OCI-LY7 (cell line): ENCODE data around the gene MEF2D. TPM values are rescaled to one million over a fixed set of nuclear protein-coding genes. Genes with fewer than 3 reads are reported as not detected.

Source experiments
- BruUV-seq: library from RNA; stranded (reverse); fragments of 400-500 nt; replicated peaks from 2 replicates; lab custom pipeline; 2021; lab: Mats Ljungman, UMichigan
- CTCF ChIA-PET: fragments of 300-600 bp; sonication (Branson Sonifier 250); formaldehyde crosslinking; loops from one replicate; lab custom pipeline; 2022; ENCODE audit warnings: antibody characterized with exemption; ENCODE audit not compliant: unreplicated experiment; lab: Charles Lee
- POLR2A ChIA-PET: fragments of 300-600 bp; sonication (Branson Sonifier 250); formaldehyde crosslinking; loops from one replicate; lab custom pipeline; 2022; ENCODE audit warnings: antibody characterized with exemption; lab: Charles Lee
- DNase-seq: peaks from one replicate; pipeline ENCODE4 v3.0.0-alpha.2; 2015; ENCODE audit warnings: low spot score
- H2AFZ ChIP-seq: fragments of 200-600 bp; sonication (generic), shearing (Covaris generic); 2 replicates; pipeline ENCODE4 v1.6.1; 2014; ENCODE audit warnings: mild to moderate bottlenecking, antibody characterized with exemption, low read length, moderate library complexity
- H3K27ac ChIP-seq: fragments of 200-600 bp; sonication (generic); 2 replicates; pipeline ENCODE4 v1.5.1; 2014; ENCODE audit warnings: mixed run types, low read depth, mild to moderate bottlenecking, moderate library complexity, low read length, inconsistent platforms; ENCODE audit not compliant: poor library complexity, severe bottlenecking
- H3K36me3 ChIP-seq: fragments of 200-600 bp; sonication (generic); 2 replicates; pipeline ENCODE4 v1.6.1; 2014; ENCODE audit warnings: mild to moderate bottlenecking, antibody characterized with exemption, low read length, moderate library complexity, mixed read lengths; ENCODE audit not compliant: insufficient read depth
- H3K4me1 ChIP-seq: fragments of 200-600 bp; sonication (generic); 2 replicates; pipeline ENCODE4 v1.5.1; 2014; ENCODE audit warnings: mild to moderate bottlenecking, low read length; ENCODE audit not compliant: insufficient read depth, poor library complexity, severe bottlenecking
- H3K4me2 ChIP-seq: fragments of 200-600 bp; sonication (generic); 2 replicates; pipeline ENCODE4 v1.6.1; 2014; ENCODE audit warnings: mild to moderate bottlenecking, low read length
- H3K4me3 ChIP-seq: fragments of 200-600 bp; sonication (generic); 2 replicates; pipeline ENCODE4 v1.5.1; 2014; ENCODE audit warnings: mild to moderate bottlenecking, low read depth, low read length; ENCODE audit not compliant: poor library complexity, severe bottlenecking
- H3K79me2 ChIP-seq: fragments of 200-600 bp; sonication (generic); 2 replicates; pipeline ENCODE4 v1.6.1; 2016; ENCODE audit warnings: low read depth, mild to moderate bottlenecking, low read length, moderate library complexity, mixed read lengths; ENCODE audit not compliant: insufficient read depth
- H3K9me2 ChIP-seq: fragments of 200-600 bp; sonication (generic); 2 replicates; pipeline ENCODE4 v1.6.1; 2016; ENCODE audit warnings: mild to moderate bottlenecking, low read length, mixed read lengths; ENCODE audit not compliant: insufficient read depth
- H3K9me3 ChIP-seq: fragments of 200-600 bp; sonication (generic); 2 replicates; pipeline ENCODE4 v1.6.1; 2014; ENCODE audit warnings: mild to moderate bottlenecking, mixed run types, low read length, mixed read lengths
- H4K20me1 ChIP-seq: fragments of 200-600 bp; sonication (generic); 2 replicates; pipeline ENCODE4 v1.6.1; 2014; ENCODE audit warnings: mild to moderate bottlenecking, antibody characterized with exemption, low read length, moderate library complexity, mixed read lengths; ENCODE audit not compliant: insufficient read depth
- EZH2phosphoT487 ChIP-seq: fragments of 200-600 bp; sonication (generic); IDR thresholded peaks from 2 replicates; pipeline ENCODE4 v1.6.1; 2018; ENCODE audit warnings: low read depth, borderline replicate concordance, mild to moderate bottlenecking, mixed run types, antibody characterized with exemption, low read length, moderate library complexity, mixed read lengths
- intact Hi-C: fragments of 100-400 bp; cut with micrococcal nuclease; formaldehyde crosslinking; loops from one replicate; pipeline ENCODE4 v1.10.0; 2022; ENCODE audit not compliant: unreplicated experiment
- total RNA-seq, 2 experiments: library from RNA; depleted of rRNA in 1 of 2; stranded (reverse); fragments of >200 nt in 1 of 2; shearing (Covaris generic) in 1 of 2; gene quantifications; 2 replicates each; pipeline ENCODE4 v1.2.3, GENCODE V29; 2014 to 2022
- TF ChIP-seq, protein P1 (sequence below): fragments of 200-600 bp; sonication (generic); conservative IDR thresholded peaks from 2 replicates; pipeline ENCODE4 v1.5.1; 2014; ENCODE audit warnings: mild to moderate bottlenecking, antibody characterized with exemption, low read length, moderate library complexity, mixed read lengths

MEF2D gene
- total RNA-seq, 2 experiments from 2014 or later: 42.7 to 92.3 TPM

DNA sequence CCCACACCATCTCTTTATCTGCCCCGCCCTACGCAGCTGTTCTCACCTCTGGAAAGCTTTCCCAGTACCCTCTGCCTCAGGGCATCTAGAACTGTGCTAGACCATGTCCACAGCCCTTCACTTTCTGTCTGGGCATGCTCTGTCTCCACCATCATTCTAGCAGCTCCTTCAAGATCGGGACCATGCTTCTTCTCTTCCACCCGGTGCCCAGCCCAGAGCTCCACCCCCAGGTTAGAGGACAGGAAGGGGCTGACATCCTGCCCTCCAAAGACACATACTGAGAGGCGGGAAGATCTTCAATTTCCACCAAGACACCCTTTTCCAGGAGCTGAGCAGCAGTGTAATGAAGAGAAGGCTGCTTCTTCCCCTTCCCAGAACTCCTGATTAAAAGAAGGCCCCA lies 27.7 kb upstream of the MEF2D start:
- no peak overlapping the region for H3K27ac ChIP-seq
- H3K4me3 ChIP-seq: no peak overlapping the region
- no peak for TF ChIP-seq EZH2phosphoT487
- TF ChIP-seq, protein P1, sequence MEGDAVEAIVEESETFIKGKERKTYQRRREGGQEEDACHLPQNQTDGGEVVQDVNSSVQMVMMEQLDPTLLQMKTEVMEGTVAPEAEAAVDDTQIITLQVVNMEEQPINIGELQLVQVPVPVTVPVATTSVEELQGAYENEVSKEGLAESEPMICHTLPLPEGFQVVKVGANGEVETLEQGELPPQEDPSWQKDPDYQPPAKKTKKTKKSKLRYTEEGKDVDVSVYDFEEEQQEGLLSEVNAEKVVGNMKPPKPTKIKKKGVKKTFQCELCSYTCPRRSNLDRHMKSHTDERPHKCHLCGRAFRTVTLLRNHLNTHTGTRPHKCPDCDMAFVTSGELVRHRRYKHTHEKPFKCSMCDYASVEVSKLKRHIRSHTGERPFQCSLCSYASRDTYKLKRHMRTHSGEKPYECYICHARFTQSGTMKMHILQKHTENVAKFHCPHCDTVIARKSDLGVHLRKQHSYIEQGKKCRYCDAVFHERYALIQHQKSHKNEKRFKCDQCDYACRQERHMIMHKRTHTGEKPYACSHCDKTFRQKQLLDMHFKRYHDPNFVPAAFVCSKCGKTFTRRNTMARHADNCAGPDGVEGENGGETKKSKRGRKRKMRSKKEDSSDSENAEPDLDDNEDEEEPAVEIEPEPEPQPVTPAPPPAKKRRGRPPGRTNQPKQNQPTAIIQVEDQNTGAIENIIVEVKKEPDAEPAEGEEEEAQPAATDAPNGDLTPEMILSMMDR: no peak
- H3K4me2 ChIP-seq: 0 out of 2 replicates have a peak overlapping the region, but pooled peaks have one; percentile 8
- no peak overlapping the region for H2AFZ ChIP-seq
- H3K36me3 ChIP-seq: peaks cover 38% of the 10 kb centered on the region
- H3K79me2 ChIP-seq: no peaks in the 10 kb centered on the region
- peaks cover 35% of the 10 kb centered on the region for H3K4me1 ChIP-seq
- ChIA-PET POLR2A (no interaction called here), CTCF (interaction anchor here (0.5 kb wide), 1 partner anchor 35 kb away, joined by 5 read pairs; no protein-coding TSS in a partner anchor)
- no TSS peak for BruUV-seq
- DNase-seq: no peak
- no peaks in the 10 kb centered on the region for H4K20me1 ChIP-seq
- intact Hi-C loops: loop anchor here (5.0 kb wide), 1 partner anchor 39 kb away; no protein-coding TSS in a partner anchor
- H3K9me2 ChIP-seq: no peaks in the 10 kb centered on the region
- no peaks in the 10 kb centered on the region for H3K9me3 ChIP-seq

DNA sequence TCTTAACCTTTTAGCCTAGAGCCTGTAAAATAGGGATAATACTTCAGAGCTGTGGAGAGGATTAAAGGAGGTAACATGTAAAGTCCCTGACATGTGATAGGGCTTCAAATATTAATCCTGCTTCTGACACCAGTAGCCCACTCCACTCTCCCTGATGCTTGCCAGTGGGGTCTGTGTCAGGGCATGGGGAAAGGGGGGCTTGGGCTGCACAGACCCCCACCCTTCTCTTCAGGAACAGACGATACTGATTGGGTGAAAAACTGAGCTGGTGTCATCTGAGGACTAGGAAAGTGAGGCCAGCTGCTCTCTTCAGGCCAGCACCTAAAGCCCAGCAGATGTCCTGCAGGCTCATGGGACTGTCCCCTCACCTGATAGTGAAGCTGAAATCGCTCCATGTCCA lies 27.0 kb upstream of the MEF2D start:
- TF ChIP-seq, protein P1: no peak
- TF ChIP-seq EZH2phosphoT487: no peak
- H2AFZ ChIP-seq: no peak overlapping the region
- no TSS peak for BruUV-seq
- peaks cover 35% of the 10 kb centered on the region for H3K4me1 ChIP-seq
- H3K4me2 ChIP-seq: no peak overlapping the region
- POLR2A ChIA-PET: no interaction called here
- DNase-seq: no peak
- H4K20me1 ChIP-seq: no peaks in the 10 kb centered on the region
- no peaks in the 10 kb centered on the region for H3K79me2 ChIP-seq
- no peaks in the 10 kb centered on the region for H3K9me2 ChIP-seq
- intact Hi-C loops: loop anchor here (5.0 kb wide), 1 partner anchor 40 kb away; no protein-coding TSS in a partner anchor
- no peaks in the 10 kb centered on the region for H3K9me3 ChIP-seq
- peaks cover 34% of the 10 kb centered on the region for H3K36me3 ChIP-seq
- H3K27ac ChIP-seq: no peak overlapping the region
- H3K4me3 ChIP-seq: no peak overlapping the region
- CTCF ChIA-PET: no interaction called here

DNA sequence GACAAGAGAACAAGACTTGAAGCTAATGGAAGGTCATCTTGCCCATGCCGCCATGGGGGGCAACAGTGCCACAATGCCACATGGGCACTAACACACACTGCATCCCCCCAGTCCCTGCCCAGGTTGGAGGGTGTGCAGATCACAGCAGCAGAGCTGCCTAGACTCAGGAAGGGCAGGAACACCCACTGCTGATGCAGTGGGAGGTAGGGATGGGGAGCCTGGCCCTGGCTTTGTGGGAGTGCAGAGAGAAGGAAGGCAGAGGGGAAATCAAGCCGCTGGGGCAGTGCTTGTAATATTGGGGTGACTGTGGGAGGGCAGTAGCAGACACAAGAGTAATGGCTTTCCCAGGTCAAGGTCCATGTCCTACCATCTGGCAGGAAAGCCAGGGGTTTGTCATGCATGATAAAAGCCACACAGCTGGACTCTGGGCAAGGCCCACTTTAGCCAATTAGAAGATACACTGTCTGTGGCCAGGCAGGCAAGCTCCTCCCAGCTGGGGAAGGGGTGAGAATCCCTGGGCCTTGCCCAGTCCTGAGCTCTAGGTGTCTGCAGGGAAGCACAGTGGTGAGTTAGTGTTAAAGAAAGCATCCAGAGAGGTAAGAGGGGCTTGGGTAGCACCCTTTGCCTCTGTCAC lies 25.4 kb upstream of the MEF2D start:
- Histone ChIP-seq H3K79me2 (no peaks in the 10 kb centered on the region), H3K36me3 (peaks cover 28% of the 10 kb centered on the region), H3K4me3 (no peak overlapping the region), H3K9me3 (no peaks in the 10 kb centered on the region), H3K9me2 (no peaks in the 10 kb centered on the region), H4K20me1 (no peaks in the 10 kb centered on the region), H3K27ac (peak overlapping the region; percentile 76), H2AFZ (no peak overlapping the region), H3K4me2 (peak overlapping the region; percentile 67), H3K4me1 (peaks cover 35% of the 10 kb centered on the region)
- intact Hi-C loops: loop anchor here (5.0 kb wide), 1 partner anchor 41 kb away; no protein-coding TSS in a partner anchor
- ChIA-PET CTCF (no interaction called here), POLR2A (interaction anchor here (0.6 to 3.1 kb wide), 6 partner anchors 11 to 473 kb away, joined by 3 to 17 read pairs (median 5); partner anchors contain the start of gene TTC24)
- DNase-seq: no peak
- TF ChIP-seq, protein P1: no peak
- no peak for TF ChIP-seq EZH2phosphoT487
- BruUV-seq: no TSS peak
